Brain microvascular endothelial cell (primary cell): Measurements from ENCODE around the gene SCNN1B.

Source experiments
- DNase-seq: peaks from one replicate; pipeline ENCODE4 v3.0.0-alpha.2; 2020
- H3K27ac ChIP-seq: fragments of 250-450 bp; sonication (Bioruptor Pico); 2 replicates; pipeline ENCODE4 v1.5.1; 2020; ENCODE audit warnings: mild to moderate bottlenecking, moderate library complexity
- H3K27me3 ChIP-seq: fragments of 250-450 bp; sonication (Bioruptor Pico); replicated peaks from 2 replicates; pipeline ENCODE4 v1.5.1; 2020; ENCODE audit warnings: mild to moderate bottlenecking
- H3K36me3 ChIP-seq: fragments of 250-450 bp; sonication (Bioruptor Pico); replicated peaks from 2 replicates; pipeline ENCODE4 v1.5.1; 2020; ENCODE audit warnings: mild to moderate bottlenecking
- H3K4me3 ChIP-seq: 2 replicates; pipeline ENCODE4 v1.5.1; 2011; ENCODE audit warnings: low read depth, mild to moderate bottlenecking, control low read depth, low read length, moderate library complexity
- CTCF ChIP-seq: IDR thresholded peaks from 2 replicates; pipeline ENCODE4 v1.5.1; 2011; ENCODE audit warnings: low read depth, mild to moderate bottlenecking, moderate library complexity, low read length, control low read depth, inconsistent platforms; ENCODE audit errors: missing control alignments
- in situ Hi-C: cut with HindIII; loops from 2 replicates; pipeline ENCODE4 v1.10.0; 2017; ENCODE audit warnings: low sequenced_read_pairs, low pct_ligation_motif_present

Gene SCNN1B

GRCh38 chr16:23310744-23311143 lies 8.6 kb downstream of the SCNN1B start:
- no peaks in the 10 kb centered on the region for H3K27me3 ChIP-seq
- TF ChIP-seq CTCF: no peak
- no peak overlapping the region for H3K27ac ChIP-seq
- H3K4me3 ChIP-seq: no peak overlapping the region
- no peak for DNase-seq
- in situ Hi-C loops: no loop called here
- H3K36me3 ChIP-seq: no peaks in the 10 kb centered on the region

- TF ChIP-seq CTCF: no peak
- no peak for DNase-seq
- H3K36me3 ChIP-seq: no peaks in the 10 kb centered on the region
- no peaks in the 10 kb centered on the region for H3K27me3 ChIP-seq
- no peak overlapping the region for H3K27ac ChIP-seq
- in situ Hi-C loops: no loop called here
- H3K4me3 ChIP-seq: no peak overlapping the region
These were observed 14.1 kb downstream of the SCNN1B start for GRCh38 chr16:23316232-23316631.

- TF ChIP-seq CTCF: no peak
- H3K27ac ChIP-seq: no peak overlapping the region
- no peak overlapping the region for H3K4me3 ChIP-seq
- H3K27me3 ChIP-seq: no peaks in the 10 kb centered on the region
- H3K36me3 ChIP-seq: no peaks in the 10 kb centered on the region
- in situ Hi-C loops: no loop called here
- no peak for DNase-seq
These were observed 14.6 kb downstream of the SCNN1B start for GRCh38 chr16:23316634-23317265.

- Histone ChIP-seq H3K27ac (no peak overlapping the region), H3K4me3 (no peak overlapping the region), H3K27me3 (no peaks in the 10 kb centered on the region), H3K36me3 (no peaks in the 10 kb centered on the region)
- DNase-seq: no peak
- TF ChIP-seq CTCF: no peak
- in situ Hi-C loops: no loop called here
These were observed 15.2 kb downstream of the SCNN1B start for GRCh38 chr16:23317266-23317661.

GRCh38 chr16:23317751-23318150 lies 15.6 kb downstream of the SCNN1B start:
- in situ Hi-C loops: no loop called here
- no peak overlapping the region for H3K27ac ChIP-seq
- no peaks in the 10 kb centered on the region for H3K27me3 ChIP-seq
- H3K36me3 ChIP-seq: no peaks in the 10 kb centered on the region
- DNase-seq: no peak
- no peak for TF ChIP-seq CTCF
- no peak overlapping the region for H3K4me3 ChIP-seq

GRCh38 chr16:23318639-23319038 lies 16.5 kb downstream of the SCNN1B start:
- no peak for TF ChIP-seq CTCF
- in situ Hi-C loops: no loop called here
- Histone ChIP-seq H3K27me3 (no peaks in the 10 kb centered on the region), H3K27ac (no peak overlapping the region), H3K36me3 (no peaks in the 10 kb centered on the region), H3K4me3 (no peak overlapping the region)
- no peak for DNase-seq
